A673 (cell line): ENCODE measurements around the gene INAFM1. TPM values are rescaled to one million over a fixed set of nuclear protein-coding genes. Genes with fewer than 3 reads are reported as not detected.

Experiments used
- BruUV-seq: library from RNA; stranded (reverse); fragments of 400-500 nt; replicated peaks from 2 replicates; lab custom pipeline; 2021; lab: Mats Ljungman, UMichigan
- CTCF ChIA-PET: fragments of 300-600 bp; sonication (Branson Sonifier 250); formaldehyde crosslinking; loops from one replicate; lab custom pipeline; 2022; ENCODE audit warnings: antibody characterized with exemption; lab: Charles Lee
- POLR2A ChIA-PET: fragments of 300-600 bp; sonication (Branson Sonifier 250); formaldehyde crosslinking; loops from one replicate; lab custom pipeline; 2022; ENCODE audit warnings: antibody characterized with exemption; ENCODE audit not compliant: low non-redundant PET; lab: Charles Lee
- DNase-seq: peaks from one replicate; pipeline ENCODE4 v3.0.0-alpha.2; 2015; ENCODE audit warnings: low spot score
- H3K27ac ChIP-seq: fragments of 200-600 bp; sonication (generic); 2 replicates; pipeline ENCODE4 v1.5.1; 2016; ENCODE audit warnings: mixed run types, low read depth, mild to moderate bottlenecking, mixed read lengths, antibody characterized with exemption, low read length; ENCODE audit not compliant: poor library complexity, severe bottlenecking
- H3K27me3 ChIP-seq: fragments of 200-600 bp; sonication (generic); replicated peaks from 2 replicates; pipeline ENCODE4 v1.6.1; 2017; ENCODE audit warnings: mixed run types, low read depth, mild to moderate bottlenecking, mixed read lengths, antibody characterized with exemption, low read length; ENCODE audit not compliant: insufficient read depth, poor library complexity
- H3K36me3 ChIP-seq: fragments of 200-600 bp; sonication (generic); 2 replicates; pipeline ENCODE4 v1.6.1; 2016; ENCODE audit warnings: mixed run types, mild to moderate bottlenecking, mixed read lengths, antibody characterized with exemption, low read length; ENCODE audit not compliant: insufficient read depth, poor library complexity, severe bottlenecking
- H3K4me1 ChIP-seq: fragments of 200-600 bp; sonication (generic); 2 replicates; pipeline ENCODE4 v1.6.1; 2017; ENCODE audit warnings: mixed run types, mild to moderate bottlenecking, mixed read lengths, antibody characterized with exemption, low read length; ENCODE audit not compliant: insufficient read depth, poor library complexity, severe bottlenecking
- H3K4me3 ChIP-seq: fragments of 200-600 bp; sonication (generic); 2 replicates; pipeline ENCODE4 v1.5.1; 2016; ENCODE audit warnings: low read depth, mixed run types, mild to moderate bottlenecking, mixed read lengths, low read length; ENCODE audit not compliant: poor library complexity, severe bottlenecking
- H3K9me3 ChIP-seq: fragments of 200-600 bp; sonication (generic); 2 replicates; pipeline ENCODE4 v1.6.1; 2016; ENCODE audit warnings: mixed run types, low read depth, mild to moderate bottlenecking, mixed read lengths, antibody characterized with exemption, low read length; ENCODE audit not compliant: poor library complexity, severe bottlenecking
- CTCF ChIP-seq: fragments of 300-800, 200-600 bp; sonication (generic); conservative IDR thresholded peaks from 2 replicates; pipeline ENCODE4 v1.5.1; 2017; ENCODE audit warnings: low read depth, mild to moderate bottlenecking, antibody characterized with exemption, low read length, moderate library complexity, mixed read lengths
- EZH2 ChIP-seq: fragments of 200-600 bp; sonication (generic); IDR thresholded peaks from 2 replicates; pipeline ENCODE4 v1.6.1; 2017; ENCODE audit warnings: borderline replicate concordance, low read depth, mild to moderate bottlenecking, mixed read lengths, antibody characterized with exemption, low read length; ENCODE audit not compliant: poor library complexity, severe bottlenecking
- intact Hi-C: fragments of 100-400 bp; cut with micrococcal nuclease; formaldehyde crosslinking; loops from one replicate; pipeline ENCODE4 v1.10.0; 2022; ENCODE audit not compliant: unreplicated experiment
- total RNA-seq: library from RNA; stranded (reverse); gene quantifications from 2 replicates; pipeline ENCODE4 v1.2.3, GENCODE V29; 2021

INAFM1 gene
- total RNA-seq, 1 experiment from 2014 or later, result 13.8 TPM

- Histone ChIP-seq H3K4me3 (no peak overlapping the region), H3K27ac (no peak overlapping the region), H3K36me3 (no peaks in the 10 kb centered on the region), H3K27me3 (no peaks in the 10 kb centered on the region), H3K9me3 (no peaks in the 10 kb centered on the region), H3K4me1 (no peaks in the 10 kb centered on the region)
- ChIA-PET CTCF (no interaction called here), POLR2A (no interaction called here)
- intact Hi-C loops, result no loop called here
- TF ChIP-seq EZH2, result no peak
- BruUV-seq, result no TSS peak
- no peak for DNase-seq
These were observed 37.8 kb downstream of the INAFM1 start for GRCh38 chr19:47312366-47313006.

- no peaks in the 10 kb centered on the region for H3K4me1 ChIP-seq
- no TSS peak for BruUV-seq
- no peak for DNase-seq
- no peaks in the 10 kb centered on the region for H3K27me3 ChIP-seq
- H3K27ac ChIP-seq, result no peak overlapping the region
- H3K36me3 ChIP-seq, result no peaks in the 10 kb centered on the region
- no peak overlapping the region for H3K4me3 ChIP-seq
- CTCF ChIA-PET, result no interaction called here
- intact Hi-C loops, result no loop called here
- H3K9me3 ChIP-seq, result no peaks in the 10 kb centered on the region
- POLR2A ChIA-PET, result no interaction called here
- TF ChIP-seq CTCF (no peak), EZH2 (no peak)
These were observed 39.1 kb downstream of the INAFM1 start for GRCh38 chr19:47313754-47314295.

- ChIA-PET CTCF (no interaction called here), POLR2A (interaction anchor here (0.6 kb wide), 2 partner anchors 63 to 202 kb away, joined by 3 read pairs; partner anchors contain the start of gene ZC3H4)
- no peaks in the 10 kb centered on the region for H3K27me3 ChIP-seq
- no peaks in the 10 kb centered on the region for H3K9me3 ChIP-seq
- no peaks in the 10 kb centered on the region for H3K4me1 ChIP-seq
- no TSS peak for BruUV-seq
- no peaks in the 10 kb centered on the region for H3K36me3 ChIP-seq
- peak; percentile 78 for DNase-seq
- H3K27ac ChIP-seq, result no peak overlapping the region
- no peak overlapping the region for H3K4me3 ChIP-seq
- intact Hi-C loops, result no loop called here
- TF ChIP-seq EZH2 (no peak), CTCF (no peak)
These were observed 40.6 kb downstream of the INAFM1 start for GRCh38 chr19:47315125-47315821.
